Hepatic stellate cell (primary cell): ENCODE data around the gene CLEC16A.

Source experiments
- DNase-seq: peaks from one replicate; pipeline ENCODE4 v3.0.0; 2011; ENCODE audit warnings: low spot score

The CLEC16A gene

GRCh38 chr16:11121914-11122692, 177.7 kb downstream of the CLEC16A start:
- DNase-seq, result no peak

GRCh38 chr16:11123666-11124065, 179.3 kb downstream of the CLEC16A start:
- no peak for DNase-seq

- DNase-seq, result no peak
Measured at GRCh38 chr16:11125936-11126335, 181.6 kb downstream of the CLEC16A start.

- DNase-seq, result no peak
Measured at GRCh38 chr16:11126399-11127054, 182.2 kb downstream of the CLEC16A start.

GRCh38 chr16:11127610-11128195, 183.3 kb downstream of the CLEC16A start:
- no peak for DNase-seq

GRCh38 chr16:11128211-11129141, 184.1 kb downstream of the CLEC16A start:
- peak; percentile 59 for DNase-seq

- peak; percentile 59 for DNase-seq
Measured at GRCh38 chr16:11129378-11129781, 185.0 kb downstream of the CLEC16A start.

GRCh38 chr16:11130978-11131665, 186.8 kb downstream of the CLEC16A start:
- DNase-seq, result no peak

GRCh38 chr16:11131706-11132105, 187.3 kb downstream of the CLEC16A start:
- no peak for DNase-seq

GRCh38 chr16:11133344-11133943, 189.1 kb downstream of the CLEC16A start:
- DNase-seq, result peak; percentile 95

GRCh38 chr16:11134722-11135463, 190.5 kb downstream of the CLEC16A start:
- no peak for DNase-seq

GRCh38 chr16:11135464-11135973, 191.2 kb downstream of the CLEC16A start:
- no peak for DNase-seq

GRCh38 chr16:11136600-11136999, 192.2 kb downstream of the CLEC16A start:
- peak; percentile 27 for DNase-seq

GRCh38 chr16:11138022-11138768, 193.8 kb downstream of the CLEC16A start:
- DNase-seq, result no peak

GRCh38 chr16:11138769-11139325, 194.5 kb downstream of the CLEC16A start:
- DNase-seq, result no peak

- peak; percentile 67 for DNase-seq
Measured at GRCh38 chr16:11139326-11140097, 195.1 kb downstream of the CLEC16A start.

- no peak for DNase-seq
Measured at GRCh38 chr16:11140098-11140375, 195.7 kb downstream of the CLEC16A start.

- DNase-seq, result no peak
Measured at GRCh38 chr16:11140466-11140865, 196.1 kb downstream of the CLEC16A start.
